HepG2 (cell line): ENCODE data around the gene COL18A1. TPM values are rescaled to one million over a fixed set of nuclear protein-coding genes. Genes with fewer than 3 reads are reported as not detected.

Experiments used
- ARID2 ChIP-seq: sonication (generic); formaldehyde crosslinking; IDR thresholded peaks from 2 replicates; pipeline ENCODE4 v1.8.1; 2022; ENCODE audit warnings: mild to moderate bottlenecking, missing genetic modification reagents, borderline replicate concordance
- ATF7-NPFF ChIP-seq: sonication (generic); formaldehyde crosslinking; IDR thresholded peaks from 2 replicates; pipeline ENCODE4 v1.8.1; 2023; ENCODE audit warnings: mild to moderate bottlenecking, low read depth, missing genetic modification reagents, moderate library complexity
- BORCS8-MEF2B ChIP-seq: sonication (generic); formaldehyde crosslinking; IDR thresholded peaks from 2 replicates; pipeline ENCODE4 v1.8.0; 2022; ENCODE audit warnings: mild to moderate bottlenecking, missing genetic modification reagents
- BRF2 ChIP-seq: sonication (generic); formaldehyde crosslinking; IDR thresholded peaks from 2 replicates; pipeline ENCODE4 v1.8.1; 2022; ENCODE audit warnings: mild to moderate bottlenecking, missing genetic modification reagents
- CTCF ChIP-seq: sonication (generic); formaldehyde crosslinking; IDR thresholded peaks from 2 replicates; pipeline ENCODE4 v1.5.0; 2020; ENCODE audit warnings: mild to moderate bottlenecking, missing genetic modification reagents, moderate library complexity
- EED ChIP-seq: sonication (generic); formaldehyde crosslinking; IDR thresholded peaks from 2 replicates; pipeline ENCODE4 v1.5.0; 2020; ENCODE audit warnings: mild to moderate bottlenecking, missing genetic modification reagents
- FOXA3 ChIP-seq: IDR thresholded peaks from 2 replicates; pipeline ENCODE4 v1.6.1; 2016; ENCODE audit warnings: missing genetic modification reagents, missing compliant biosample characterization
- FOXK2 ChIP-seq: fragments of 450-650 bp; IDR thresholded peaks from 2 replicates; pipeline ENCODE4 v1.6.1; 2016
- MYNN ChIP-seq: sonication (generic); formaldehyde crosslinking; IDR thresholded peaks from 2 replicates; pipeline ENCODE4 v1.4.0; 2020; ENCODE audit warnings: mild to moderate bottlenecking, low read depth, missing genetic modification reagents
- NFYB ChIP-seq: sonication (generic); formaldehyde crosslinking; IDR thresholded peaks from 2 replicates; pipeline ENCODE4 v1.4.0; 2020; ENCODE audit warnings: missing genetic modification reagents
- ZFP36 ChIP-seq: fragments of 150-350 bp; IDR thresholded peaks from 2 replicates; pipeline ENCODE4 v1.6.1; 2018; ENCODE audit warnings: borderline replicate concordance, low read length, low read depth; ENCODE audit not compliant: partially characterized antibody
- ZFX ChIP-seq: sonication (generic); formaldehyde crosslinking; IDR thresholded peaks from 2 replicates; pipeline ENCODE4 v1.4.0; 2020; ENCODE audit warnings: mild to moderate bottlenecking, low read depth, missing genetic modification reagents, moderate library complexity
- ZNF350 ChIP-seq: sonication (generic); formaldehyde crosslinking; IDR thresholded peaks from 2 replicates; pipeline ENCODE4 v1.4.0; 2020; ENCODE audit warnings: mild to moderate bottlenecking, low read depth, missing genetic modification reagents, borderline replicate concordance
- ZNF567 ChIP-seq: sonication (generic); formaldehyde crosslinking; IDR thresholded peaks from 2 replicates; pipeline ENCODE4 v1.8.1; 2023; ENCODE audit warnings: mild to moderate bottlenecking, missing genetic modification reagents, borderline replicate concordance
- ZNF644 ChIP-seq: IDR thresholded peaks from 2 replicates; pipeline ENCODE4 v1.6.1; 2016; ENCODE audit warnings: low read depth
- ZNF740 ChIP-seq: sonication (generic); formaldehyde crosslinking; IDR thresholded peaks from 2 replicates; pipeline ENCODE4 v1.4.0; 2020; ENCODE audit warnings: missing genetic modification reagents
- ZNF749 ChIP-seq: sonication (generic); formaldehyde crosslinking; IDR thresholded peaks from 2 replicates; pipeline ENCODE4 v1.8.0; 2022; ENCODE audit warnings: mild to moderate bottlenecking, missing genetic modification reagents, moderate library complexity, borderline replicate concordance
- ZNF770 ChIP-seq: sonication (generic); formaldehyde crosslinking; IDR thresholded peaks from 2 replicates; pipeline ENCODE4 v1.5.0; 2020; ENCODE audit warnings: mild to moderate bottlenecking, missing genetic modification reagents
- polyA plus RNA-seq, 8 experiments: library from polyadenylated mRNA; depleted of rRNA in 3 of 8; stranded (reverse) in 7 of 8; unstranded in 1 of 8; fragments of >200 nt; fragmentation: Illumina TruSeq in 4 of 8; extraction: Trizol in 4 of 8; gene quantifications; 2 replicates each; pipeline versions ENCODE4 v1.2.1 to v1.2.3, GENCODE V29; 2011 to 2016; ENCODE audit warnings: low read depth in 4 of 8, missing spikeins in 1 of 8, mixed read lengths in 1 of 8; ENCODE audit not compliant: insufficient read depth in 1 of 8
- total RNA-seq, 5 experiments: library from RNA; depleted of rRNA; stranded (reverse); fragments of >200 nt; fragmentation: Illumina TruSeq; extraction: Trizol; gene quantifications; 2 replicates each; pipeline ENCODE4 v1.2.3, GENCODE V29; 2016; ENCODE audit warnings: low read depth in 1 of 5
- TF ChIP-seq, protein P1 (sequence below): sonication (generic); formaldehyde crosslinking; IDR thresholded peaks from 2 replicates; pipeline ENCODE4 v1.4.0; 2020; ENCODE audit warnings: missing genetic modification reagents
- TF ChIP-seq, protein P2 (sequence below): sonication (generic); formaldehyde crosslinking; IDR thresholded peaks from 2 replicates; pipeline ENCODE4 v1.4.0; 2020; ENCODE audit warnings: mild to moderate bottlenecking, missing genetic modification reagents

The COL18A1 gene
- total and polyA plus RNA-seq, 2 of the 13 experiments (the other 11 are each of a cell fraction or from before 2014, with no cell fraction given): 79.0 to 102 TPM

DNA sequence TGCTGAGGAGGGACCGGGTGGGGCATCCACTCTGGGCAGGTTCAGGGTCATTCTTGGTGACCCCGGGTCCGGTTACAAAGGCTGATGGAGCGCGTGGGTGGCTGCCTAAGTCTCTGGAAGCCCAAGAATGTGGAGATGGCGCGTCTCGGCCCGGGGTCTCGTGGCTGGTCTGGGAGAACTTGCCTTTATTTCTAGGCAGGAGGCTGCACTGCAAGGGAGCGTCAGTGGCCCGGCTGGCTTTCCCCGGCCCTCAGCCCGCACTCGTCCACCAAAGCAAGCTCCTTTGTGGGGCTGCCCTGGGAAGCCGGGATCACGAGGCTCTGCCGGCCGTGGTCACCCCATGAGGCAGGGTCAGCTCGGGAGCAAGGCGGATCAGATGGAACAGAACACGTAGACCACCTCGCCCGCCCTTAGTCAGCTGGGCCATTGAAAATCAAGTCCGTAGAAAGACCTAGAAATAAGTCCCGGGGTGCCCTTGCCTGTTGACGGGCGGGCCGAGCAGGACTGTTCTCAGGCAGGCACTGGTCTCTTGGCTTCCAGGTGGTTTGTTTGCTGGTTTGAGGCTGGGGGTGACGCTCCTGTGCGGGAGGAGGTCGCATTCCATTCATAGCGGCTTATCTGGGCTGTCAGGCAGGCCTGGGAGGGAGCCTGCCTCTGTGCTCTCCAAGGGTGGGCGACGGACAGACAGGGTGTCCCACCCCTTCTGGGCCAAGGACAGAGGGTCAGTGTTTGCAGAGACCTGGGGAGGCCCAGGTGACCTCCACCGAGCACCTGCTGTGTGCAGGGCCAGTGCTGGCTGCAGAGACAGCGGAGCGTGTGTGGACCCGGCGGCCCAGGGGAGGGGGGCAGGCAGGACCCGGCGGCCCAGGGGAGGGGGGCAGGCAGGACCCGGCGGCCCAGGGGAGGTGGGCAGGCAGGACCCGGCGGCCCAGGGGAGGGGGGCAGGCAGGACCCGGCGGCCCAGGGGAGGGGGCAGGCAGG, 25.8 kb downstream of the COL18A1 start (continued):
- TF ChIP-seq, protein P1, sequence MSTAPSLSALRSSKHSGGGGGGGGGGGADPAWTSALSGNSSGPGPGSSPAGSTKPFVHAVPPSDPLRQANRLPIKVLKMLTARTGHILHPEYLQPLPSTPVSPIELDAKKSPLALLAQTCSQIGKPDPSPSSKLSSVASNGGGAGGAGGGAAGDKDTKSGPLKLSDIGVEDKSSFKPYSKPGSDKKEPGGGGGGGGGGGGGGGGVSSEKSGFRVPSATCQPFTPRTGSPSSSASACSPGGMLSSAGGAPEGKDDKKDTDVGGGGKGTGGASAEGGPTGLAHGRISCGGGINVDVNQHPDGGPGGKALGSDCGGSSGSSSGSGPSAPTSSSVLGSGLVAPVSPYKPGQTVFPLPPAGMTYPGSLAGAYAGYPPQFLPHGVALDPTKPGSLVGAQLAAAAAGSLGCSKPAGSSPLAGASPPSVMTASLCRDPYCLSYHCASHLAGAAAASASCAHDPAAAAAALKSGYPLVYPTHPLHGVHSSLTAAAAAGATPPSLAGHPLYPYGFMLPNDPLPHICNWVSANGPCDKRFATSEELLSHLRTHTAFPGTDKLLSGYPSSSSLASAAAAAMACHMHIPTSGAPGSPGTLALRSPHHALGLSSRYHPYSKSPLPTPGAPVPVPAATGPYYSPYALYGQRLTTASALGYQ (CRISPR knock-in tag): peak; percentile 89
- TF ChIP-seq ZNF350 (CRISPR knock-in tag) (peak; percentile 75), ARID2 (CRISPR knock-in tag) (no peak), BRF2 (CRISPR knock-in tag) (peak; percentile 54; the same call in 1 of the 2 replicates), FOXK2 (no peak), ZNF749 (no peak), ZNF567 (CRISPR knock-in tag) (no peak), EED (no peak), FOXA3 (peak; percentile 74), ZFX (CRISPR knock-in tag) (peak; percentile 85), MYNN (CRISPR knock-in tag) (no peak), ATF7-NPFF (CRISPR knock-in tag) (no peak), ZNF770 (CRISPR knock-in tag) (peak; percentile 92), CTCF (CRISPR knock-in tag) (peak; percentile 41), ZNF644 (CRISPR knock-in tag) (no peak), ZFP36 (no peak), NFYB (CRISPR knock-in tag) (0 out of 2 replicates have a peak, but pooled peaks have one; percentile 23), BORCS8-MEF2B (CRISPR knock-in tag) (no peak; the same call in 1 of the 2 replicates), ZNF740 (CRISPR knock-in tag) (no peak)
- TF ChIP-seq, protein P2, sequence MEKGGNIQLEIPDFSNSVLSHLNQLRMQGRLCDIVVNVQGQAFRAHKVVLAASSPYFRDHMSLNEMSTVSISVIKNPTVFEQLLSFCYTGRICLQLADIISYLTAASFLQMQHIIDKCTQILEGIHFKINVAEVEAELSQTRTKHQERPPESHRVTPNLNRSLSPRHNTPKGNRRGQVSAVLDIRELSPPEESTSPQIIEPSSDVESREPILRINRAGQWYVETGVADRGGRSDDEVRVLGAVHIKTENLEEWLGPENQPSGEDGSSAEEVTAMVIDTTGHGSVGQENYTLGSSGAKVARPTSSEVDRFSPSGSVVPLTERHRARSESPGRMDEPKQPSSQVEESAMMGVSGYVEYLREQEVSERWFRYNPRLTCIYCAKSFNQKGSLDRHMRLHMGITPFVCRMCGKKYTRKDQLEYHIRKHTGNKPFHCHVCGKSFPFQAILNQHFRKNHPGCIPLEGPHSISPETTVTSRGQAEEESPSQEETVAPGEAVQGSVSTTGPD (CRISPR knock-in tag): no peak
